ENCODE results near the gene ATP2B2. TPM values are rescaled to one million over a fixed set of nuclear protein-coding genes. Genes with fewer than 3 reads are reported as not detected.

Gene ATP2B2
- total and polyA plus RNA-seq, 2 of the 8 experiments (the other 6 are each of a cell fraction or from before 2014, with no cell fraction given): 0.14 to 1.2 TPM

DNA sequence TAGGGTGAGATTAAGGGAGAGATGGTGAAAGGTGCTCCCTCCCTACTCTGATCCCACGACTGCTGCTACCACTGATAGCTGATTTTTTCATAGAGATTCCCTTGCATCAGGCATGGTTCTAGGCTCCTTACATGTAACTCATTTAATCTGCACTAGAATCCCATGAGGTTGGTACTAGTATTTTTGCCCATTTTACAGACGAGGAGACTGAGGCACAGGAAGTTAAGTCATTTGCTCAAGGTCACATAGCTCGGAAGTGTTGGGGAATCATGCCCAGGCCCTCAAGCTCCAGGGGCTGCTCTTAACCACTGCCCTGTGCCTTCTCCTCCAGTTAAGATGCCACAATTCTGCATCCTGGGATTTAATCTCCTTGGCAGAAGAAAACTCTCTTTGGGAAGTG lies 11.2 kb downstream of the ATP2B2 start:
- no peak overlapping the region for H3K27ac ChIP-seq (ENCODE audit: low read depth, low read length)
- no peak overlapping the region for H3K56ac ChIP-seq (replicated peaks; ENCODE audit: insufficient read length, low read depth, low read length)
- no peaks in the 10 kb centered on the region for H3K27me3 ChIP-seq (replicated peaks in 1 of 4; ENCODE audit: control insufficient read depth in 3 of 4, extremely low read depth in 1 of 4, insufficient read depth in 3 of 4, low read length in 3 of 4)
- WGBS, 2 experiments (ENCODE audit: extremely low coverage in 1 of 2, insufficient coverage in 1 of 2, insufficient read length in 1 of 2, insufficient replicate concordance in 2 of 2, low coverage in 1 of 2, low lambda C conversion rate in 2 of 2, missing lambda C conversion rate in 1 of 2): 87% methylated on average over 2 of the region's 3 CpGs; no CpG with 5 or more reads in 1 of the 2 experiments
- H3K4me1 ChIP-seq (replicated peaks in 1 of 4; ENCODE audit: control insufficient read depth in 3 of 4, insufficient read depth in 4 of 4, low read length in 3 of 4): peaks cover 0 to 6% (median 0%) of the 10 kb centered on the region in 4 experiments; a peak in 1 of 7 replicates
- CTCF ChIA-PET (ENCODE audit: partially characterized antibody): no interaction called here
- H3K79me1 ChIP-seq (ENCODE audit: low read depth, low read length): no peaks in the 10 kb centered on the region
- no peak overlapping the region for H3K4ac ChIP-seq (replicated peaks; ENCODE audit: insufficient read length, low read depth, low read length)
- no peak overlapping the region for H3K9ac ChIP-seq (replicated peaks in 1 of 4; ENCODE audit: extremely low read depth in 1 of 4, low read depth in 3 of 4, low read length in 3 of 4)
- no peak overlapping the region for H2BK20ac ChIP-seq (ENCODE audit: low read length)
- H3K9me3 ChIP-seq (ENCODE audit: insufficient read depth in 2 of 2, low read depth in 1 of 2, low read length in 1 of 2): no peaks in the 10 kb centered on the region
- no peak overlapping the region for H3K23ac ChIP-seq (ENCODE audit: insufficient read length)
- no peaks in the 10 kb centered on the region for H3K23me2 ChIP-seq (ENCODE audit: low read depth, low read length)
- H2BK12ac ChIP-seq (ENCODE audit: low read depth, low read length): no peak overlapping the region
- H3K14ac ChIP-seq (ENCODE audit: insufficient read length): no peak overlapping the region
- DNase-seq (ENCODE audit: low read depth in 1 of 2, low spot score in 2 of 2) (no peak), FAIRE-seq (no peak)
- H3K36me3 ChIP-seq (ENCODE audit: control insufficient read depth in 2 of 4, insufficient read depth in 4 of 4, low read length in 3 of 4): no peaks in the 10 kb centered on the region
- no peaks in the 10 kb centered on the region for H4K20me1 ChIP-seq (replicated peaks in 1 of 2; ENCODE audit: control insufficient read depth in 1 of 2, insufficient read depth in 2 of 2, low read length in 2 of 2)
- H2BK15ac ChIP-seq (ENCODE audit: low read length): no peak overlapping the region
- no peak overlapping the region for H2AFZ ChIP-seq (ENCODE audit: low read length)
- no peak overlapping the region for H4K5ac ChIP-seq (ENCODE audit: insufficient read length, low read depth, low read length)
- POLR2A ChIA-PET (ENCODE audit: partially characterized antibody): no interaction called here
- no peak overlapping the region for H4K8ac ChIP-seq (ENCODE audit: extremely low read depth, insufficient read depth, low read length)
- H2AK5ac ChIP-seq (ENCODE audit: low read depth, low read length): no peak overlapping the region
- H3K4me2 ChIP-seq (ENCODE audit: insufficient read depth in 1 of 2, low read depth in 2 of 2, low read length in 2 of 2): no peak overlapping the region
- TF ChIP-seq CTBP2 (IDR thresholded peaks at IDR 0.05; ENCODE audit: borderline replicate concordance, insufficient read depth, insufficient read length, low read length): no peak
- no peak for TF ChIP-seq SAP30 (IDR thresholded peaks at IDR 0.05; ENCODE audit: insufficient read depth, insufficient replicate concordance, low read length)
- no peak for TF ChIP-seq TBP (IDR thresholded peaks at IDR 0.05; ENCODE audit: low read depth, low read length)
- no peak for TF ChIP-seq SP2 (IDR thresholded peaks at IDR 0.05; ENCODE audit: low read length)
- TF ChIP-seq EGR1 (IDR thresholded peaks at IDR 0.05; ENCODE audit: borderline replicate concordance, low read depth, low read length): no peak
- no peak for TF ChIP-seq MAFK (IDR thresholded peaks at IDR 0.05; ENCODE audit: low read depth, low read length)
- TF ChIP-seq FOSL1 (IDR thresholded peaks at IDR 0.05; ENCODE audit: insufficient read depth, low read depth, low read length): no peak
- no peak overlapping the region for H3K4me3 ChIP-seq (ENCODE audit: extremely low read depth in 1 of 4, insufficient read depth in 2 of 4, low read depth in 3 of 4, low read length in 4 of 4)
- H2BK5ac ChIP-seq (ENCODE audit: low read depth, low read length): no peak overlapping the region
- H2BK120ac ChIP-seq (replicated peaks; ENCODE audit: low read depth, low read length): no peak overlapping the region
- no peak overlapping the region for H3K18ac ChIP-seq (ENCODE audit: extremely low read depth, low read length)
- H4K91ac ChIP-seq (replicated peaks; ENCODE audit: insufficient read length, low read length): no peak overlapping the region
- H3K79me2 ChIP-seq (ENCODE audit: control insufficient read depth in 1 of 2, insufficient read depth in 2 of 2, low read length in 2 of 2): no peaks in the 10 kb centered on the region

All from H1 (cell line).